ENCODE measurements around the gene TPPP3.

The TPPP3 gene

GRCh38 chr16:67393111-67393787 lies at the start of gene TPPP3:
TPPP3 (minus strand) TSS chr16:67393498; CDS start chr16:67391111, 2,387 bp downstream.
- peak in 1 of 2 donors; percentile 10 for DNase-seq (ENCODE audit: low read depth in 2 of 2)

- DNase-seq (ENCODE audit: low read depth in 2 of 2): no peak
Measured at GRCh38 chr16:67442581-67443255, 49.4 kb upstream of the TPPP3 start.

DNA sequence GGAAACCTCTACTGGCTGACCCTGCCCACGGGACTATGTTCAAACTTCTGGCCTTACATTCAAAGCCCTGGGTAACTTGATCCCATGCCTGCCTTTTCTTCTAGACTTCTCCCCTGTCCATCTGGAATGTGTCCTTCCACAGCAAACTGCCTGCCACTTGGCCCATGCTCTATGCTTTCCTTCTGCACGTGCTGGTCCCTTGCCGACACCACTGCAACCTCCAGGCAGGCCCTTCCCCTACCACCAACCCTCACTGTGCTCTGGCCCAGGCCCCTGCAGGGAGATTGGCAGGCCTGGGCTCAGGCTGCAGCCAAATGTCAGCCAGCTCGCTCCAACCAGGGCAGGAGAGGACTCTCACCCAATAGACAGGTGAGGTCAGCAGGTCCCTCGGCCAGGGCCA lies 48.6 kb upstream of the TPPP3 start:
- no peak for DNase-seq (ENCODE audit: low read depth in 2 of 2)

DNA sequence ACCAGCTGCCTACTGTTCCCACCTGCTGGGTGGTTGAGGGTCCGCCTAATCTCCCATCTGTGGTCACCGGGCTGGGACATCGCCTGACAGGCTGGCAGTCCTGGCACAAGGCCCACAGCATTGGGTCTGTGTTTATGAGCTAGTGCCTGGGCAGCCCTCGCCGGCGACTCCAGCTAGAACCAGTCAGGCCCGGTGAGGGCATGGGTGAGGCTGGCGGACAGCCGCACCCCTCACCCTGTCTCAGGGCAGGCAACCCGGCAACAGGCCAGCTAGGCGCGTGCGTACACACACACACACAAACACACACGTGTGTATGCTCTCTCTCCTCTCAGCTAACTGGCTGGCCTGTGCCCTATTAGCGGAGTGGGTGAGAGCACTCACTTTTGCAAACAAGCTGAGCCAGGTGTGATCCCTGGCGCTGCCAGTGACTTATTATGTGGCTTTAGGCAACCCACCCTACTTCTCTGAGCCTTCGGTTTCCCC lies 48.0 kb upstream of the TPPP3 start:
- no peak for DNase-seq (ENCODE audit: low read depth in 2 of 2)

DNA sequence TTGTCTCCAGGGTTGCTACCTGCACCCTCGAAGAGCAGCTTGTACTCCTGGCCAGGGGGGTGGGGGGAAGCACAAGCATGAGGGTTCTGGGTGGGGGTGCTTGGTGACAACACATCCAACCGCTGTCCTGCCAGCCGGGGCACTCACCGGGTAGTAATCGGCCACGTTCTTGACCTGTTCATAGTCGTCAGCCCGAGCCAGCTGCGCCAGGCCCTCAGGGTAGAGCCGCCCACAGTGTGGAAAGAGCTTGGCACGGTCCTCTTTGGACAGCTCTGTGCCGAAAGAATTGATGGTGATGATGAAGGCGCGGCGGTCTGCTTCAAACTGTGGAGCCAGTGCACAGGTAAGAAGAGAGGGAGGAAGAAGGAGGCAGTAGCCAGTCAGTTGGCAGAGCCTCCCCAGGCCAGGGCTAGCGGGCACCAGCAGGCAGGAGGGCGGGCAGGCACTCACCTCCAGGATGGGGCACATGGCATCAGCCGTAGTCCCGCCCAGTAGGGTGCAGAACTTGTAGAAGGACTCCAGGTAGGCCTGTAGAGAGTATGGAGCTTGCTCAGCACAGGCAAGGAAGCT lies 45.6 kb upstream of the TPPP3 start:
- no peak for DNase-seq (ENCODE audit: low read depth in 2 of 2)

- DNase-seq (ENCODE audit: low read depth in 2 of 2): no peak
Measured at GRCh38 chr16:67438098-67438791, 44.9 kb upstream of the TPPP3 start.

- no peak for DNase-seq (ENCODE audit: low read depth in 2 of 2)
Measured at GRCh38 chr16:67437513-67437912, 44.2 kb upstream of the TPPP3 start.

- DNase-seq (ENCODE audit: low read depth in 2 of 2): no peak
Measured at GRCh38 chr16:67436640-67437193, 43.4 kb upstream of the TPPP3 start.

DNA sequence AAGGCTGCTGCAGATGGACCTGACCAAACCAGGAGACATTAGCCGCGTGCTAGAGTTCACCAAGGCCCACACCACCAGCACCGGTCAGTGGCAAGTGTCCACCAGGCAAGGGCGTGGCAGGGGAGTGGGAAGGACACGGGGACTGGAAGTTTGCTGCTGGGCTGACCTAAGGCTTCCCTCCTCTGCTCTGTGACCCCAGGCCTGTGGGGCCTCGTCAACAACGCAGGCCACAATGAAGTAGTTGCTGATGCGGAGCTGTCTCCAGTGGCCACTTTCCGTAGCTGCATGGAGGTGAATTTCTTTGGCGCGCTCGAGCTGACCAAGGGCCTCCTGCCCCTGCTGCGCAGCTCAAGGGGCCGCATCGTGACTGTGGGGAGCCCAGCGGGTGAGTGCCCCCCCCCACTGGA lies 42.5 kb upstream of the TPPP3 start:
- DNase-seq (ENCODE audit: low read depth in 2 of 2): no peak

DNA sequence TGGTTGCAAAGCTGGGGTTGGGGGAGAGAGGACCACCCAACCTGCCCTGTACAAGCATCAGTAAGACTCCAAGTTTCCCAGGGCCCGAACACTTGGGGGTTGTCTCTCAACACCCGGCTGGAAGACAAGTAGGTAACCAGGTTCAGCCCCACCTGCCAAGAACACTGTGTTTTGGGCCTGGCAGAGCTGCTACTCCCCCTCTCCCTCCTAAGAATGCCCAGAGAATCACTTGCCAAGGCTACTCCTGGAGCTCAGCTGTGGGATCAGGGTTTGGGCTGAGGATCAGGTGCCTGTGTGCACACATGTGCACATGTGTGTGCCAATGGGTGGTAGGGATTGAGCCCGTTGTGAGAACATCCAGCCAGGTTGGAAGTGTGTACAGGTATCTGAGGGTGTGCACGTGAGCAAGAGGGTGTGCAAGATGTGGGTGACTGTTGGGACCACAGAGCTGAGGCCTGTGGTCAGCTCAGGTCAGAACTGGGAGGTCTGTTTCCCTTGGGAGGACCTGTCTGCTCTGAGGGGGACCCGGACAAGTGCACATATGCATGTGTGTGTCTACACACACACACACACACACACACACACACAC lies 39.9 kb upstream of the TPPP3 start:
- DNase-seq (ENCODE audit: low read depth in 2 of 2): no peak

DNA sequence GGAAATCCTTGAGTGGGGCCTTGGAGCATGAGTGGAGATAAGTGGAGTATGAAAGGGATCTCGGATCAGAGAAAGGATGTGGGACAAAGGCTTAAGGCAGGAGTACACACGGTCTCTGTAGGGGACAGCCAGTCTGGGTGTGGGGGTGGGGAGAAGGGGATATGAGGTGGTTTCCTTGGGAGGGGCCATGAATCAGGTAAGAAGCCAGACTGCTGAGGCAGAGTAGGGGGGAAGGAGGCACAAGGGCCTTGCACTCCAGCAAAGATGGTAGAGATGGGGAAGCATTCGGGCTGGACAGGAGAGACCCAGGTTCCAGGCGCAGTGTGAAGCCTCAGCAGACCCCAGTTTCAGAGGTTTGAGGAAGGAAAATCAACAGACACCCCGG lies 39.2 kb upstream of the TPPP3 start:
- DNase-seq (ENCODE audit: low read depth in 2 of 2): no peak

GRCh38 chr16:67431775-67432505 lies 38.6 kb upstream of the TPPP3 start:
- DNase-seq (ENCODE audit: low read depth in 2 of 2): no peak

DNA sequence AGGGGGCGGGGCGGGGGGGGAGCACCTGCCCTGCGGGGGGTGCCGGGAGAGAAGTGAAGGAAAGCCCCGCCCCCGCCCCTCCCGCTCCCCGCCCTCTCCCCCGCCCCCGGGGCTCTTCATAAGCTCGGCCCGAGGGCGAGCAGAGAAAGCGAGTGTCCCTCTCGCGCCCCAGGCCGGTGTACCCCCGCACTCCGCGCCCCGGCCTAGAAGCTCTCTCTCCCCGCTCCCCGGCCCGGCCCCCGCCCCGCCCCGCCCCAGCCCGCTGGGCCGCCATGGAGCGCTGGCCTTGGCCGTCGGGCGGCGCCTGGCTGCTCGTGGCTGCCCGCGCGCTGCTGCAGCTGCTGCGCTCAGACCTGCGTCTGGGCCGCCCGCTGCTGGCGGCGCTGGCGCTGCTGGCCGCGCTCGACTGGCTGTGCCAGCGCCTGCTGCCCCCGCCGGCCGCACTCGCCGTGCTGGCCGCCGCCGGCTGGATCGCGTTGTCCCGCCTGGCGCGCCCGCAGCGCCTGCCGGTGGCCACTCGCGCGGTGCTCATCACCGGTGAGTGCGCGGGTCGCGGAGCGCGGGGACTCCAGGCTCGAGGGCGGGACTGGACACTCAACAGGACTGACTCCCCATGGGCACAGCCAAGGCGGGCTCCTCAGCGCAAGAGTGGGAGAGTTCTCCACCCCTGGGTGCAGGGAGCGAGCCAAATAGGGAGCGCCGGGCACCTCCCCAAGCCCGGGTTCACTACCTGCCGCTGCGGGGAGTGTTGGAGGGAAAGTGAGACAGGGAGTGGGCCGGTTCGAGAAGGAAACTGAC lies 37.9 kb upstream of the TPPP3 start, which contains the start of gene HSD11B2:
Gene HSD11B2, plus strand, starts transcription at position 145 of the 798 bp plus-strand sequence. Its CDS starts 128 bp downstream, at position 273.
- no peak for DNase-seq (ENCODE audit: low read depth in 2 of 2)

GRCh38 chr16:67430504-67430976 lies 37.2 kb upstream of the TPPP3 start:
- DNase-seq (ENCODE audit: low read depth in 2 of 2): no peak

DNA sequence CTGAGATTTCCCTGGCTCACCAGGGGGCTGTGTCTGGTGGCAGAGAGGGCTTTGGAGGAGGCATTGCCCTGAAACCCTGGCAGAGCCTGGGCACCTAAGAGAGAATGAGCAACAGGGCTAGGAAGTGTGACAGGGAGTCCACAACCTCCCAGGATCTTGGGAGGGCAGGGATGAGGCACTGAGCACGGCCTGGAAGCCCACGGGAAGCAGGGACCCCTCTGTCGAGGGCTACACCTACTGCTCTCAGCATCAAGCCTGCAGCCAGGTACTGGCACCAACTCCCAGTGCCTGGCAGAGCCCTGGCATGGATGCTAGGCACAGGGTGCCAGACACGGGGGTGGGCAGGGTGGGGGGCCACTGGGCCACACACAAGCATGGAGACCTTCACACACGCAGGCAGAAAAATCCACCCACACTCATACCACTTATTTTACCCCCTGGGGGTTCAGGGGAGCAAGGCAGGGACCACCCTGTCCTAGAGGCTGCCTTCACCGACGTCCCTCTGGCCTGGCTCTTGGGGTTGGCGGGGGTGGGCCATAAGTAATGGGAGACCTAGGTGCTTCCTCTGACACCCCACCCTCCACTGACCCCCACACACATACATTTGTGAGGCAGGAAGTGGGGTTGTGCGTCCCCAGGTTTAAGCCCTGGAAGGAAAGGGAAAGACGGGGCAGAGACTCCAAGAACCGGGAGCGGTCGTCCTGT lies 36.7 kb upstream of the TPPP3 start:
- no peak for DNase-seq (ENCODE audit: low read depth in 2 of 2)

GRCh38 chr16:67429053-67429798 lies 35.9 kb upstream of the TPPP3 start:
- no peak for DNase-seq (ENCODE audit: low read depth in 2 of 2)

DNA sequence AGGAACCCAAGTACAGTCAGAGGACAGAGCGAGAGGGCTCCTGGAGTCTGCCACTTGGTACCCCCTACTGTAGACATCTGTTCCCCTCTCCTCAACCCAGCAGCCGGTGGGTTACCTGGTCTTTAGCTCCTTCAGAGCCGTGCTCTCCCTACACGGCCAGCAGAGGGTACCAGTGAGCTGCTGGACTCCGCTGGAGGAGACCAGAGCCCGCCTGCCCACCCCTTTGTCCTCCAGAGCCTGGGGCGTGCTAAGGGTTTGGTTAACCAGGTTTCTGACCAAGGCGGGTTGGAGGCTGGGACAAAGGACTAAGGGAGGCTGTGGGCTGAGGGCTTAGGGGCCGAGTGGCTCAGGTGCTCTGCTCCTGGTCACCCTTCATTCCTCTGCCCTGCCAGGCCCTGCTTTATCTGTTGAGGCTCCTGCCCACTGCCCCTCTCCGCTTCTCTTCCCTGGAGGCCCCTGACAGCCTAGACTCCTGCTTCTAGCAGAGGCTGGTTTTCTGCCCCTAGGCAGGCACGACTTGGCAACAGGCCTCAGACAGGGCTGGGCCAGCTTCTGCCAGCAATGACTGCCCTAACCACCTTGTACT lies 34.9 kb upstream of the TPPP3 start:
- DNase-seq (ENCODE audit: low read depth in 2 of 2): peak; percentile 12 to 35

DNA sequence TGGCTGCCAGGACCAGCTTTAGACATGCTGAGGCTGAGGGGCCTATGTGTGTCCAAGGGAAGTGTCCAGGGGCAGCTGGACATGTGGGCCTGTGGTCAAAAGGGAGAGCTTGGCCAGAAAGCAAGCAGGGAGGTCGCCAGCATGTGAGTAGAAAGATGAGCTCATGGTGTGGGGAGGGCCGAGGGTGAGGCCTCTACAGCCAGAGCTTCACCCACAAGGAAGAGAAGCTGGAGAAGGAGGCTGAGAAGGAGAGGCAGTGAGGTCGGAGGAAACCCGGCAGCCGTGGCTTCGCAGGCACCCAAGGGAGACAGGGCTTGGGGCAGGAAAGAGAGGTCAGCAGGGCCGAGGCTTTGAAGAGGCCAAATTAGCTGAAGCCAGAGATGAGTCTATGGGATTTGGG lies 33.7 kb upstream of the TPPP3 start:
- no peak for DNase-seq (ENCODE audit: low read depth in 2 of 2)

Measured in stimulated activated CD8-positive, alpha-beta memory T cell treated with anti-CD3 and anti-CD28 coated beads, Interleukin-2, amount 100 ng/mL, for 1 hour (primary cell).